Astrocyte of the cerebellum (primary cell): Measurements from ENCODE around the gene GABARAPL2.
"Not testable (repeated sequence)": the region's sequence is repeated elsewhere in the genome, so short reads cannot be mapped to it uniquely, and the experiment has no call there.

Experiments used
- DNase-seq: peaks from one replicate; pipeline ENCODE4 v3.0.0-alpha.2; 2011; ENCODE audit warnings: low read depth
- H3K4me3 ChIP-seq: 2 replicates; pipeline ENCODE4 v1.5.1; 2011; ENCODE audit warnings: mild to moderate bottlenecking, low read depth, low read length, moderate library complexity
- in situ Hi-C: cut with HindIII; loops from 2 replicates; pipeline ENCODE4 v1.10.0; 2017; ENCODE audit warnings: low sequenced_read_pairs
- TF ChIP-seq, protein P1 (sequence below): IDR thresholded peaks from 2 replicates; pipeline ENCODE4 v1.5.1; 2012; ENCODE audit warnings: low read length, low read depth, moderate library complexity, mild to moderate bottlenecking; ENCODE audit errors: missing control alignments

GABARAPL2 gene

GRCh38 chr16:75532142-75532765 lies 33.9 kb upstream of the GABARAPL2 start:
- in situ Hi-C loops, result no loop called here
- TF ChIP-seq, protein P1, sequence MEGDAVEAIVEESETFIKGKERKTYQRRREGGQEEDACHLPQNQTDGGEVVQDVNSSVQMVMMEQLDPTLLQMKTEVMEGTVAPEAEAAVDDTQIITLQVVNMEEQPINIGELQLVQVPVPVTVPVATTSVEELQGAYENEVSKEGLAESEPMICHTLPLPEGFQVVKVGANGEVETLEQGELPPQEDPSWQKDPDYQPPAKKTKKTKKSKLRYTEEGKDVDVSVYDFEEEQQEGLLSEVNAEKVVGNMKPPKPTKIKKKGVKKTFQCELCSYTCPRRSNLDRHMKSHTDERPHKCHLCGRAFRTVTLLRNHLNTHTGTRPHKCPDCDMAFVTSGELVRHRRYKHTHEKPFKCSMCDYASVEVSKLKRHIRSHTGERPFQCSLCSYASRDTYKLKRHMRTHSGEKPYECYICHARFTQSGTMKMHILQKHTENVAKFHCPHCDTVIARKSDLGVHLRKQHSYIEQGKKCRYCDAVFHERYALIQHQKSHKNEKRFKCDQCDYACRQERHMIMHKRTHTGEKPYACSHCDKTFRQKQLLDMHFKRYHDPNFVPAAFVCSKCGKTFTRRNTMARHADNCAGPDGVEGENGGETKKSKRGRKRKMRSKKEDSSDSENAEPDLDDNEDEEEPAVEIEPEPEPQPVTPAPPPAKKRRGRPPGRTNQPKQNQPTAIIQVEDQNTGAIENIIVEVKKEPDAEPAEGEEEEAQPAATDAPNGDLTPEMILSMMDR, result no peak
- no peak for DNase-seq
- no peak overlapping the region for H3K4me3 ChIP-seq

DNA sequence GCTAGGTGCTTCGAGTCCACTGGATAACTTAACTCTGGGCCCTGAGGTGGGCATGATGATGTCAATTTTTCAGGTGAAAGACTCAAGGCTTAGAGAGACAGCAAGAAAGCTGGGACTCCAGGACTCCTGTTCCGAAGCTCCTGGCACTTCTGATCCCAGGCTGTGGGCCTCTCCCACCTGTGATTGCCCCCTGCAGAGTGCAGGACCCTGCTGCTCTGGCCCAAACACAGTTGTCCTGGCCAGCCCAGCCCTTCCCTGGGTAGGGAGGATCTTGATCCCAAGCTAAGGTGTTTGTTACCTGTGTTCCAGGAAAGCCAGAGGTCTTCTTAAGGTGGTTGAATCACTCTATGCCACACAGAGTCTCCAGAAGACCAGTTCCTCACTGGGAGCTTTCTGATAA lies 33.4 kb upstream of the GABARAPL2 start:
- in situ Hi-C loops, result no loop called here
- TF ChIP-seq, protein P1, result no peak
- no peak for DNase-seq
- H3K4me3 ChIP-seq, result no peak overlapping the region

DNA sequence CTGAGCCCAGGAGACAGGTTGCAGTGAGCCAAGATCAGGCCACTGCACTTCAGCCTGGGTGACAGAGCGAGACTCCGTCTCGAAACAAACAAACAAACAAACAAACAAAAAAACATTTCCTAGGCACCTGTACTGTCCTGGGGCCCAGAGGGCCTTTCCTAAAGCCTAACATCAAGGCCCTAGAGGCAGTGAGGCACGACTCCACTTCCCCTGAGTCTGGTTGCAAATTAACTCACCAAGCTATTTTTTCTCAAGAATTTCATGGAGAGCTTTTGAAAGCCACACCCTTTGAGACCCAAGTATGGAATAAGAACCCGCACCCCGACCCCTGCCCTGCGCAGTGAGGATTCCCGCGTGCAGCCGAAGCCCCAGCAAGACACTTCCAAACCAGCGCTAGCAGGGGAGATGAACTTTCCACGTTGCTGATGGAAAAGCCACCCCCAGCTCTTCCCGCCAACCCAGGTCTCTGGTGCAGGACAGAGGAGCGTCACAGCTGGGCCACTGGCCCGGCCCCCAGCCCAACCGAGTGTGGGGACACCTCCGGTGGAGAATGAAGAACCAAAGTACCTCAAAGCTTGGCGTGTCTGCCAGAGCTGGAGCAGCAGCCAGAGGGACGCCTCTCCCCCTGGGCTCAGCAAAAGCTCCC lies 31.5 kb upstream of the GABARAPL2 start:
- in situ Hi-C loops, result no loop called here
- TF ChIP-seq, protein P1, result no peak
- H3K4me3 ChIP-seq, result no peak overlapping the region
- DNase-seq, result no peak

- H3K4me3 ChIP-seq, result no peak overlapping the region
- in situ Hi-C loops, result no loop called here
Measured at GRCh38 chr16:75535211-75535843, 30.9 kb upstream of the GABARAPL2 start.

DNA sequence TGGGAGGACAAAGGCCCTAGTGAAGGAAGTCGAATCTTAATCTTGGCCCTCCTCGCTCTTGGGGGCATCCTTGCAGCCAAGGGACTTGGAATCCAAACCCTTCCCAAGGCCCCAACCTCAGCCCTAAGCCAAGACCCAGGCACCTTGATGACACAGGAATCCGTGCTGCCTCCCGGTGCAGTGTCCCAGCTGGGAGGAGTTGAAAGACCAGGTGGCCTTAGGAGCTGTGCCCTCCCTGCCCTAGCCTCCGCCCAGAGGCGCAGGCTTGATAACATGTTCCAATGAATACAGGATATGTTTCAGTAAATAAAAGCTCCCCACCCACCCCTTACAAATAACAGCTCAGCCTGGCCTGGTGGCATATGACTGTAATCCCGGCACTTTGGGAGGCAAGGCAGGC lies 30.3 kb upstream of the GABARAPL2 start, which contains the start of gene CHST5:
TSS of gene CHST5 (minus strand) at position 208 of the 400 bp plus-strand sequence. CDS start 5,724 bp downstream, outside the sequence.
- TF ChIP-seq, protein P1, result no peak
- no peak within 1 kb of the TSS for H3K4me3 ChIP-seq
- in situ Hi-C loops, result no loop called here
- DNase-seq, result no peak

More at GRCh38 chr16:75535211-75535843, 30.9 kb upstream of the GABARAPL2 start:
- TF ChIP-seq, protein P1, result no peak
- no peak for DNase-seq

DNA sequence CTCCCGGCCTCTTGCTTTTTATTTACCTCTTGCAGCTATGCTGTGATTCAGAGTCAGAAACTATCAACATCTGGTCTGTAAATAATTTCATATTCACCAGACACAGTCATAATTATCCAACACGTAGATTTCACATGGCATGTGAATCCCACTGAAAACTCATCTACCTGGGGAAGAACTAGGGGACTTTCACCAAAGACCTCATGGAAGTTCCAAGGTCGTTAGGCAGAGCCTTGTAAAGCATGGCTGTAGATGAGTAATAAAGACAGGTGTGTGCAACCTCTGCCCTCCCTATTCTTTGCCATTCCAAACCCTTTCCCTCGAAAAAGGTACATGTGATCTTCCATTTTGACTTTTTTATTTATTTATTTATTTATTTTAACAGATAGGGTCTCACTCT lies 28.4 kb upstream of the GABARAPL2 start:
- TF ChIP-seq, protein P1, result no peak
- H3K4me3 ChIP-seq, result no peak overlapping the region
- in situ Hi-C loops, result no loop called here
- no peak for DNase-seq

DNA sequence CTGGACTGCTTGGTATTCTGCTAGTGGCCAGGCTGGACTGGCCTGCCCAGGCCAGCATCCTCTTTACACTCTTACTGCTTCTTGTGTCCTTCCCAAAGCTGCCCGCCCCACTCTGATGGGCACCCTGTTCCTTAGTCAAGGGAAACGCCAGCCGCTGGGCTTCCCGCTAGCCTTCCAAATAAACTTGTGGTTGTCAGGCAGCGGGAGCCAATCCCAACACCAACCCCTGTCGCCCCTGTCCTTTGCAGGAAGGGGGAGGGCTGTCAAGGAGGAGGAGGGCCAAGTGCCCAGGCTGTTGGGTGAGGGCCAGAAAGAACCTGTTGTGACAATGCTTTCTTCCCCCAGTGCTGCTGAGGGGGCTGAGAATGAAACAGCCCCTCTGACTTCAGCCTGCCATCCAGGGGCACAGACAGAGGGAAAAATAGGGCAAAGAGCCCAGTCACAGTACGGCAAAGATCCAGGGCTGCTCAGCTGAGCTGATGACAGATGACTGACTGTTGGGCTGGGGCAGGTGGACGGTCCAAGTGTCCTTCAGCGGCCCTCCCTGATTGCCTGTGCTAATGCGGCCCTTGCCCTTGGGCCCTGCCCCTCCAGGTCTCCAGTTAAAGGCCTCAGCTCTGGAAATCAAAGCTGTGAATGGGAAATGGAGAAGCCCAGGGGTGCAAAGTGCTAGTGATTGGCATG lies 27.2 kb upstream of the GABARAPL2 start:
- in situ Hi-C loops, DNase-seq, H3K4me3 ChIP-seq: not testable (repeated sequence)
